ENCODE measurements around the gene ATP6V0E1.

ATP6V0E1 gene

GRCh38 chr5:172956936-172957335, 26.6 kb upstream of the ATP6V0E1 start:
- no peak for DNase-seq (ENCODE audit: low read depth)

GRCh38 chr5:172957458-172957857, 26.1 kb upstream of the ATP6V0E1 start:
- no peak for DNase-seq (ENCODE audit: low read depth)

- DNase-seq (ENCODE audit: low read depth) = peak; percentile 41
Observed at GRCh38 chr5:172958331-172959046, 25.1 kb upstream of the ATP6V0E1 start.

- DNase-seq (ENCODE audit: low read depth) = no peak
Observed at GRCh38 chr5:172959824-172960799, 23.5 kb upstream of the ATP6V0E1 start.

GRCh38 chr5:172969921-172970320, 13.7 kb upstream of the ATP6V0E1 start:
- DNase-seq (ENCODE audit: low read depth) = no peak

GRCh38 chr5:172971482-172971881, 12.1 kb upstream of the ATP6V0E1 start:
- DNase-seq (ENCODE audit: low read depth) = no peak

- no peak for DNase-seq (ENCODE audit: low read depth)
Observed at GRCh38 chr5:172972552-172972951, 11.0 kb upstream of the ATP6V0E1 start.

- no peak for DNase-seq (ENCODE audit: low read depth)
Observed at GRCh38 chr5:172973127-172973916, 10.2 kb upstream of the ATP6V0E1 start.

GRCh38 chr5:172973931-172974330, 9.6 kb upstream of the ATP6V0E1 start:
- DNase-seq (ENCODE audit: low read depth) = no peak

- no peak for DNase-seq (ENCODE audit: low read depth)
Observed at GRCh38 chr5:172975289-172975688, 8.3 kb upstream of the ATP6V0E1 start.

- no peak for DNase-seq (ENCODE audit: low read depth)
Observed at GRCh38 chr5:172979778-172980177, 3.8 kb upstream of the ATP6V0E1 start.

- no peak for DNase-seq (ENCODE audit: low read depth)
Observed at GRCh38 chr5:172981931-172982330, 1.6 kb upstream of the ATP6V0E1 start.

GRCh38 chr5:172984244-172984953, 828 bp downstream of the ATP6V0E1 start:
- DNase-seq (ENCODE audit: low read depth) = peak; percentile 75

- DNase-seq (ENCODE audit: low read depth) = no peak
Observed at GRCh38 chr5:172985596-172985995, 2.0 kb downstream of the ATP6V0E1 start.

GRCh38 chr5:172988276-172988675, 4.7 kb downstream of the ATP6V0E1 start:
- no peak for DNase-seq (ENCODE audit: low read depth)

- DNase-seq (ENCODE audit: low read depth) = no peak
Observed at GRCh38 chr5:172990776-172991175, 7.2 kb downstream of the ATP6V0E1 start.

- no peak for DNase-seq (ENCODE audit: low read depth)
Observed at GRCh38 chr5:172994405-172994804, 10.8 kb downstream of the ATP6V0E1 start.

- no peak for DNase-seq (ENCODE audit: low read depth)
Observed at GRCh38 chr5:172999372-172999973, 15.9 kb downstream of the ATP6V0E1 start.

GRCh38 chr5:172999974-173000373, 16.4 kb downstream of the ATP6V0E1 start:
- DNase-seq (ENCODE audit: low read depth) = no peak

- DNase-seq (ENCODE audit: low read depth) = no peak
Observed at GRCh38 chr5:173001229-173001841, 17.8 kb downstream of the ATP6V0E1 start.

GRCh38 chr5:173003360-173003759, 19.8 kb downstream of the ATP6V0E1 start:
- no peak for DNase-seq (ENCODE audit: low read depth)
